SH-SY5Y (cell line): ENCODE results near the gene E2F1.

Source experiments
- GATA2 ChIP-seq: IDR thresholded peaks from 2 replicates; pipeline ENCODE4 v1.6.1; 2011; ENCODE audit warnings: mild to moderate bottlenecking, low read depth, low read length
- GATA3 ChIP-seq: IDR thresholded peaks from 2 replicates; pipeline ENCODE4 v1.6.1; 2011; ENCODE audit warnings: low read depth, mild to moderate bottlenecking, low read length, moderate library complexity

- TF ChIP-seq GATA2 (no peak), GATA3 (no peak)
Observed at GRCh38 chr20:33719989-33720709, 34.0 kb upstream of the E2F1 start, which contains the start of gene PXMP4.
